HG03439 (cell line): ENCODE results near the gene RPL5.

ENCODE experiments used
- ATAC-seq: cut with Tn5 transposase; IDR thresholded peaks from one replicate; pipeline ENCODE4 v1.9.1; 2021; ENCODE audit warnings: mild to moderate bottlenecking, moderate library complexity; ENCODE audit not compliant: unreplicated experiment

The RPL5 gene

DNA sequence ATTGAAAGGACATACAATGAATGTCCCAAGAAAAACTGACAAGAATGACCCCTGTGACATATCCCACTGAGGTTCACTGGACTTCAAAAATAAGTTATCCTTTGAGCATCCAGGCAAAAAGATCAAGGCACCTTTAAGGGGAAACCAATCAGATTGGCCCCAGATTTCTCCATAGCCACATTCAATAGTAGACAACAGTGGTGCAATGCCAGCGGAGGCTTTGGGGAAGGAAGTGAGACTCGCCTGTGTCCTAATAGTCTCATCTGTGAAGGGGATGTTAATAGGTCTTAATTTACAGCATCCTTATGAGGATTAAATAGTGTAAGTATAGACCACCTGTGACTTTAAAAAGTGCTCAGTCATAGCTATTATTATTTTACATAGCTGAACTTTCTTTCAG is 21.5 kb downstream of the RPL5 start:
- no peak for ATAC-seq

DNA sequence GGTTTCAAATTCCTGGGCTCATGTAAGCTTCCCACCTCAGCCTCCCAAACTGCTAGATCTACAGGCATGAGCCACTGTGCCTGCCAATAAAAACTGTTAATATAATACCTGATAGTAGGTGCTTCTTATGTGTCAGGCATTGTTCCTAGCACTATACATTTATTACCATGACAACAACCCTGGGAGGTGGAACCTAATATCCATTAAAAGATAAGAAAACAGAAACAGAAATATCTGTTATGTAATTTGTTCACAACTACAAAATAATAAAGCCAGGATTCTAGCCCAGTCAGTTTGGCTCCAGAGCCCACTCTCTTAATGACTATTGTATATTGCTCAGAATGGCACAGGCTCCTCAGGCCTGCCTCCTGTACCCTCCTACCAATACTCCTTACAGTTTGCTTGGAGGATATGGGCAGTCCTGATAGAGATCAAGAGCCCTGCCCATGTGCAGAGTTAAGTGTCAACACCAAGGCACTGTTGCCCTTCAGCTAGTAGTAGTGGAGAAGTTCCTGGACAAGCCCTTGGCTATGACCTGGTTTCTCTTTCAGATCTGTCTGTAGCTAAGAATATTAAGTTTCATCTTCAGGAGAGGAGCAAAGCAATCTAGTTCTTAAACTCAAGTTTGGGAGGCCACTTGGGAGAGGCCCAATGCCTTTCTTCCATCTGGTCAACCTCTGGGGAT is 22.4 kb downstream of the RPL5 start:
- no peak for ATAC-seq

- no peak for ATAC-seq
Observed at GRCh38 chr1:92855236-92855635, 23.4 kb downstream of the RPL5 start.

DNA sequence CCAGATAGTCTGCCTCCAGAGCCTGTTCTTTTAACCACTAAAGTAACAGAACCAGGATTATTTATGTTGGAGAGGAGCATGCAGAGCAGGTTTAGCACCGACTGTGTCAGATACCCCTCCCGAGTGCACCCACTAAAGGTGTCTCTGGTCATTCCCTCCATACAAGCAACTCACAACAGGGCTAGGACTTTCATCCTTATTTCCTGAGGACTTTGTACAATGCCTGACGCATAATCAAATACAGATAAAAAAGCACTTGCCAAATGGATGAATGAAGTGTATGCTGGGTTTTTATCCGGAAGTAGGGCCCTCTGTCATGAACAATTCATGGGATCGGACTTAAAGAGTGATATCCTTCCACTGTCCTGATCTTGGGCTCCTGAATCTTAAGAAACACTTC is 26.0 kb downstream of the RPL5 start:
- no peak for ATAC-seq

- ATAC-seq = peak; percentile 75
Observed at GRCh38 chr1:92858564-92859399, 26.9 kb downstream of the RPL5 start.

DNA sequence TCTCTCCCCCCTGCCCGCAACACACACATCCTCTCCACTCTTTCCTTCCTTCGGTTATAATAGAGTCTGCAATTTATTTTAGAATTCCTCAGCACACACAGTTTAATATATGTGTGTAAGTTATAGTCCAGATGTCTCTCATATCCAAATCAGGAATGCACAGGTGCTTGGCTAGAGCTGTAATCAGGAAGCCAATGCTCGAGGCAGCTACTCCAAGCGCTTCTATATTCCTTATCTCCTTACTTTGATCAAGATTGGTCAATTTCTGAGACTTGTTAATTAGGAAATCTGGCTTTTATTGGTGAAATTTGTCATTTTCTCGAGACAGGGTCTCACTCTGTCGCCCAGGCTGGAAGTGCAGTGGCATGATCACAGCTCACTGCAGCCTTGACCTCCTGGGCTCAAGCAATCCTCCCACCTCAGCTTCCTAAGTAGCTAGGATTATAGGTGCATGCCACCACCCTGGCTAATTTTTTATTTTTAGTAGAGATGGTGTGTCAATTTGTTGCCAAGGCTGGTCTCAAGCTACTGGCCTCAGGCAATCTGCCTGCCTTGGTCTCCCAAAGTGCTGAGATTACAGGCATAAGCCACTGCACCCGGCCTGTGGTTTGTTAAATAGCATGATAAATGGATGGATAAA is 27.7 kb downstream of the RPL5 start:
- ATAC-seq = no peak

DNA sequence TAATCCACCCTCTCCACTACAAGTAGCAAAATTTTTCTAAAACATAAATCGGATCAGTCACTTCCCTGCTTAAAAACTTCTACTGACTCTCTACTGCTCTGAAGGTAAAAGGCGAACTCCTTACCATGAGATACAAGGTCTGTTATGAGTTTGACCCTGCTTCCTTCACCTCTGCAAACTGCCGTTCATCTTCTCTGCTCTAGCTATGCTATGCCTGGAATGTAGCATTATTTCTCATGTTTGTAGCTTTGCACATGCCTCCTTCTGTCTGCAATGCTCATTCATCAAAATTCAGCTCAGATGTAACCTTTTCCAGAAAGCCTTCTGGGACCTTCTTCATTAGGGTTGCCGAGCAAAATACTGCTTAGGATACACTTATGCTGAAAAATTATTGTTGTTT is 30.8 kb downstream of the RPL5 start:
- ATAC-seq = no peak

DNA sequence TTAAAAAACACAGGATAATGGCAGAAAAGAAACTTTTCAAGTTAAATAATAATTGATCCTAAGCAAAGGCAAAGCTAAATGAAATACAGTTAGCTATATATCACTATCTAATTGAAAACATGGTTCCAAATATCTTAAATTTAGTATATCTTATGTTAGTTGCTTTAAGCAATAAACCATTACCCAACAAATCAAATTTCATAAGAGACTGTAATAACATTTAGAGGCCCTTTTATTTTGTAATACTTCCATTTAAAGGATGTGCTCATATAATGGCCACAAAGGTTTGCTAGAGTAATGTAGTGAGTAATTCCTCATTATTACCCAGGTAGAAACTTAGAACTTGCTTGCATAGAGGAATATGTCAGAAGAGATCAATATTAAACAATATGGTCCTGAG is 32.3 kb downstream of the RPL5 start:
- ATAC-seq = no peak

GRCh38 chr1:92870591-92870990 is 38.8 kb downstream of the RPL5 start:
- no peak for ATAC-seq

- ATAC-seq = no peak
Observed at GRCh38 chr1:92872719-92873118, 40.9 kb downstream of the RPL5 start.

DNA sequence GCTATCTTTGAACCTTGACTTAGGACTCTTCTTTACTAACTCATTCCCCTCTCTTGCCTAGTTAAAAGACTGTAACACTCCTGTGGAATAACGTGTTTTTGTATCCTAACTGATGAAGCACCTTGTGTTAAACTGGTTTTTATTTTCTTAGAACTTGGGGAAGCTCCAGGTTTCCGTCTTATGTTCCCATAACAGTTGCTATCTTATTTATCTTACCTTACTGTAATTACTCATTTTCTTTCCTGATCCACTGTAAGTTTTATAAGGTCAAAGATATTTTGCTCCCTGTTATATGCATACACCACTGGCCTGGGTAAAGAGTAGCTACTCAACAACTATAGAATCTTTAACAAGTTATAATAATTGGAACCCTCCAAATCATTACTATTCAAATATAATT is 43.1 kb downstream of the RPL5 start:
- ATAC-seq = no peak

- ATAC-seq = no peak
Observed at GRCh38 chr1:92876351-92876750, 44.5 kb downstream of the RPL5 start.

DNA sequence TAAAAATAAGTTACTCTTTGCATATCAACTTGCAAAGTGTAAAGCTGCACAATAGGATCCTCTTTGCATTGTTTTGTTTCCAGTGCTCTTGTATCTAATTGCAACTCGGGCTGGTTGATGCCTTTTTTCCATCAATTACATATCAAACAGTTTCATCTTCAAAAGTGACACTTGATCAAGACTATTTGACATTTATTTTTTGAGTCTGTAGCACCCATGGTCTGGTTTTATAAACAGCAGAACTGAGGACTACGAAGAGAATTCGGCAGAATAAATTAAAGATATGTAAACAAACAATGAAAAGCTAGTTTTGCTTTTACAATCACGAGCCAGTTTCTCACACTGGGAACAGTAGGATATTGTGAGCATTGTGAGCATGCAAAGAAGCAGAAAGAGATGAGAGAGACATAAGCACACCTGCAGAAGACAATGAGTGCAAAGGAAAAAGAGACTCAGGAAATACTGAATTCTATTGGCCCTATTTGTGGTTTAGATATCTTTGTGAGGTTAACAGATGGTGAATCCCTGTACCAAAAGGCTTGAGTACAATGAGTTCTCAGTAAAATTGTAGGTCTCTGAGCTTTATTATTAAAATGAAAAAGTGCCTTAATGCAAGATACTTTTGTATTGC is 45.4 kb downstream of the RPL5 start:
- ATAC-seq = peak; percentile 25

DNA sequence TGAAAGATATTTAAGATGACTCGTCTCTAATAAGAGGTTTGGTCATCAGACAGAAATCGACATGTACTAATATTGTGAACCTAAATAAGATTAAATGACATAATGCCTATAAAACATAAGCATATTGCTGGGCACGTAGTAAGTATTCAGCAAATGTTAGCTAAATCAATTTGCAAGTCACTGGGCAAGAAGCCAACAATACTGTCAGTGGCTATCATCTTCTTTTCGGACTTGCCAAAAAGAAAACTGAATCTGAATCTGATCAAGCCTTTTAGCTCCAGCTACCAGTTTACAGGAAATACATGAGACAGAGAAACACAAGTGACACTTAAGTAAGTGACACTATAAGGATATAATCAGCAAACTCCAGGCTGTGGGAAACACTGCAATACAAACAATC is 46.0 kb downstream of the RPL5 start:
- ATAC-seq = peak; percentile 59

DNA sequence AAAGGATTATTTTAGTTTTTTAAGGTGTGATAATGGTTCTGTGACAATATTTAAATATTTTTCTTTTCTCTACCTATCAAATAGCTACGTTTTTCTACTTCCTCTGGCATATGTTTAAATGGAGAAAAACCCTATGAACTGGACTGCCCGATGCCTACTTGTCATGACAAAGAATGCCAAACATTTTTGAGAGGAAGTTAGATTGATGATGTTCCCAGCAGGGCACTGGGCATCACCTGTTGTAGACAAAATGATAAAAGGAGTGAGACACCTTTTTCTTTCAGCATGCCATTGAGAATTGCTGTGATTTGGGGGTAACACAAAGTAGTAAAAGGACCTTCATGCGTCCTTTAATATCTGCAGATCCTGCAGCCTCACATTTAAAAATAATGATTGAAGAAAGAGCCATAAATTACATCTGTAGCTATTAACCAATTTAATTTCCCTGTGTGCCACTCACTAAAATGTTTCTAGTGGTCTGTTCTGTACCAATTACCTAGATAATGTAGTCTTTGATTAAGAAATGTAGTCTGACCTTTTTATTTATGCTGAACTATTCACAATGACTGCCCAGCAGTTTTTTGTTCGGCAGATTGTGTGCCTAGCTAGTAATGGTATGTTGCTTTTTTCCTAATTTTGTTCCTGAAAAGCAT is 47.6 kb downstream of the RPL5 start:
- no peak for ATAC-seq

DNA sequence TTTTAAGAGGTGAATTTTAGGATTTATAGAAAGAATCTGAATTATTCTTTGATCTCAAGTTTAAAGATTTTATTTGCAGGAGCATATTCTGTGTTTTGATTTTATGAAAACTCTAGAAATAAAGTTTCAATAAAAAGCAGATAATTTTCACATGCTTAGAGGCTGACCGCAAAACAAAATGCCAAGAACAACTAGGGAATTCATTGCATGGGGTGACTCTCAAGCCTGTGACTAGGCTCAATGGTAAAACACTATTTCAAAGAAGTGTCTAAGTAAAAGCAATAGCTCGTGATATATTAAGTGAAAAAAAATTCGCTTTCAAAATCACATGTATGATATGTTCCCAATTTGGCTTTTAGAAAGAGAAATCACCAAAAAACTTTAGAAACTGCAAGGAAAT is 49.6 kb downstream of the RPL5 start:
- no peak for ATAC-seq

GRCh38 chr1:92882819-92883218 is 51.0 kb downstream of the RPL5 start:
- ATAC-seq = no peak

DNA sequence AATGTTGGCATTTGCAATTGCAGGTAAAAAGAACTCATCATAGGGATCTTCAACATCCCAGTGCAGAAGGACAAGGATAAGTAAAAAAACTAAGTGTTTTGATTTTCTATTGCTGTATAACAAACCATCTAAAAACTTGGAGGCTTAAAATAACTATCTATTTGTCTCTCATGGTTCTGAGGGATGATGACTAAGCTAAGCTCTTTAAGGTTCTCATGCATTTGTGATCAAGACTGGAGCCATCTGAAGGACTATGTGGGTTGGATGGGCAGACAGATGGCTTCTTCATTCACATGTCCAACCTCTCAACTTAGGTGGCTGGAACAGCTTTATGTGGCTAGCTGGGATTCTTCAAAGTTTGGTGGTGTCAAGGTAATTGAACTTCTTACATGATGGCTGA is 51.5 kb downstream of the RPL5 start:
- ATAC-seq = no peak

DNA sequence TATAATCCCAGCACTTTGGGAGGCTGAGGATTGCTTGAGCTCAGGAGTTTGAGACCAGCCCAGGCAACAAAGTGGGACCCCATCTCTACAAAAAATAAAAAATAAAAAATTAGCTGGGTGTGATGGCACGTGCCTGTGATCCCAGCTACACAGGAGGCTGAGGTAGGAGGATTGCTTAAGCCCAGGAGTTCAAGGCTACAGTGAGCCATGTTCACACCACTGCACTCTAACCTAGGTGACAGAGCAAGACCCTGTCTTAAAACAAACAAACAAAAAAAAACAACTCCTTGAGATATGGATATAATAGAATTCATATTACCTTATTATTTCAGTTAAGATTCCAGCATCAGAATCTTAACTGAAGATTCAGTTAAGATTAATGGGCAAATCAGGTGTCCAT is 52.4 kb downstream of the RPL5 start:
- no peak for ATAC-seq

DNA sequence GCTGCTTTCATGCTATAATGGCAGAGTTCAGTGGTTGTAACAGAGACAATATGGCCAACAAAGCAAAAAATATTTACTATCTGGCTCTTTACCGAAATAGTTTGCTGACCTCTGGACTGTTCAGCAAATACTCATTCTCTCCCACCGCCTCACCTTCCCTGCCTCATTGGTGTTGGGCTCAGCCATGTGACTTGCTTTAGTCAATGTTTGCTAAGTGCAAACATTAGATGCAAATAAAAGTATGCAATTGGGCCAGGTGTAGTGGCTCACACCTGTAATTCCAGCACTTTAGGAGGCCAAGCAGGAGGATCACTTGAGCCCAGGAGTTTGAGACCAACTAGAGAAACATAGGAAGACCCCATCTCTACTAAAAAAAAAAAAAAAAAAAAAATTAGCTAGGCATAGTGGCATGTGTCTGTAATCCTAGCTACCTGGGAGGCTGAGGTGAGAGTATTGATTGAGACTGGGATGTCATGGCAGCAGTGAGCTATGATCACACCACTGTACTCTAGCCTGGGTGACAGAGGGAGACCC is 55.1 kb downstream of the RPL5 start:
- no peak for ATAC-seq

GRCh38 chr1:92887465-92887864 is 55.6 kb downstream of the RPL5 start:
- ATAC-seq = no peak
